Progenitor cell of endocrine pancreas (in vitro differentiated cells): ENCODE data around the gene HLA-C. TPM values are rescaled to one million over a fixed set of nuclear protein-coding genes. Genes with fewer than 3 reads are reported as not detected.

Source experiments
- DNase-seq: peaks from one replicate; pipeline ENCODE4 v3.0.0; 2021; ENCODE audit warnings: low spot score; ENCODE audit not compliant: unreplicated experiment
- H3K27ac Mint-ChIP-seq: 2 replicates; pipeline ENCODE4 v1.8.0; 2021; ENCODE audit warnings: mild to moderate bottlenecking, moderate library complexity, mixed read lengths
- H3K27me3 Mint-ChIP-seq: 2 replicates; pipeline ENCODE4 v1.8.0; 2021; ENCODE audit warnings: mixed read lengths
- H3K36me3 Mint-ChIP-seq: 2 replicates; pipeline ENCODE4 v1.8.0; 2022; ENCODE audit warnings: mixed read lengths; ENCODE audit not compliant: insufficient read depth
- H3K4me1 Mint-ChIP-seq: 2 replicates; pipeline ENCODE4 v1.8.0; 2021; ENCODE audit warnings: low read depth, mixed read lengths
- H3K4me3 Mint-ChIP-seq: 2 replicates; pipeline ENCODE4 v1.8.0; 2021; ENCODE audit warnings: low read depth, mild to moderate bottlenecking, moderate library complexity, mixed read lengths
- H3K9me3 Mint-ChIP-seq: 2 replicates; pipeline ENCODE4 v1.8.0; 2021; ENCODE audit warnings: low read depth, mixed read lengths
- CTCF ChIP-seq: fragments of 200-600 bp; sonication (generic); IDR thresholded peaks from one replicate; pipeline ENCODE4 v1.5.0; 2021; ENCODE audit warnings: antibody characterized with exemption, mild to moderate bottlenecking; ENCODE audit not compliant: unreplicated experiment
- total RNA-seq: library from RNA; stranded (reverse); gene quantifications from 2 replicates; pipeline ENCODE4 v1.2.1, GENCODE V29; 2021

The HLA-C gene
- total RNA-seq, 1 donor from 2014 or later = 137 TPM

- Mint-ChIP-seq H3K27me3 (peaks cover 24% of the 10 kb centered on the region), H3K4me3 (no peak overlapping the region), H3K4me1 (no peaks in the 10 kb centered on the region), H3K27ac (no peak overlapping the region), H3K36me3 (no peaks in the 10 kb centered on the region), H3K9me3 (no peaks in the 10 kb centered on the region)
- TF ChIP-seq CTCF = no peak
- DNase-seq = no peak
Measured at GRCh38 chr6:31227143-31227542, 44.7 kb downstream of the HLA-C start.

- Mint-ChIP-seq H3K4me3 (no peak overlapping the region), H3K9me3 (no peaks in the 10 kb centered on the region), H3K4me1 (no peaks in the 10 kb centered on the region), H3K27me3 (peaks cover 24% of the 10 kb centered on the region), H3K27ac (no peak overlapping the region), H3K36me3 (no peaks in the 10 kb centered on the region)
- DNase-seq = no peak
- TF ChIP-seq CTCF = no peak
Measured at GRCh38 chr6:31225735-31226134, 46.2 kb downstream of the HLA-C start.

DNA sequence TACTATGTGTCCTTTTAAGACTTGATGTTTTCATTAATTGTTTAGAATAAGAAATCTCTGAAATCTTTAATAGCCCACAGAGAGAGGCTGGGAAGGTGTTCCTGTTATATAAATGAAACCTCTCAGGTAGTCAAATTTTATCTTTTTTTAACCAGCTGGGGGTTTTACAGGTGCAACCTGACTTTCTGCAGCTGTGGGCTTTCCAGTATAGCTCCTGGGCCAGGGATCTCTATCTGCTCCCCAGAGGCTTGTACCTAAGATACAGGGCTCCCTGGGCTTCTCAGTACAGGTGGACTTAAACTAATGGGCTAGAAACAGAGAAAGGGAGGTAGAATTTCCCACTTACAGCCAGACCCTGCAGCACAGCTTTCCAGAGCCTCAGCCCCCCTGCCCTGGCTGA lies 49.4 kb downstream of the HLA-C start:
- Mint-ChIP-seq H3K36me3 (no peaks in the 10 kb centered on the region), H3K27ac (no peak overlapping the region), H3K4me1 (no peaks in the 10 kb centered on the region), H3K27me3 (peaks cover 16% of the 10 kb centered on the region), H3K9me3 (no peaks in the 10 kb centered on the region), H3K4me3 (no peak overlapping the region)
- no peak for DNase-seq
- no peak for TF ChIP-seq CTCF

Other genes starting within 250 kb of the HLA-C start
- not detected in 2 replicates for gene C6orf15, start 159.5 kb downstream of the HLA-C start, total RNA-seq
- gene PSORS1C1, start 157.3 kb downstream of the HLA-C start, total RNA-seq = not detected in 2 replicates
- not detected in 2 replicates for gene CDSN, start 151.6 kb downstream of the HLA-C start, total RNA-seq
- gene PSORS1C2, start 133.0 kb downstream of the HLA-C start, total RNA-seq = not detected in 2 replicates
- 47.2 and 47.3 TPM in 2 replicates for gene CCHCR1, start 114.3 kb downstream of the HLA-C start, total RNA-seq
- 9.3 and 9.6 TPM in 2 replicates for gene TCF19, start 113.5 kb downstream of the HLA-C start, total RNA-seq
- 0.49 and 1.6 TPM in 2 replicates for gene POU5F1, start 101.4 kb downstream of the HLA-C start, total RNA-seq
- 28.2 and 43.4 TPM in 2 replicates for gene HLA-B, start 85.1 kb upstream of the HLA-C start, total RNA-seq
- 8.9 and 10.1 TPM in 2 replicates for gene MICA, start 131.5 kb upstream of the HLA-C start, total RNA-seq
- gene MICB, start 226.1 kb upstream of the HLA-C start, total RNA-seq = 0.43 and 0.95 TPM in 2 replicates